ENCODE data around the gene SHISAL1. TPM values are rescaled to one million over a fixed set of nuclear protein-coding genes. Genes with fewer than 3 reads are reported as not detected.

SHISAL1 gene
- total RNA-seq, 1 donor from 2014 or later, result not detected

GRCh38 chr22:44277386-44278135 is 35.2 kb downstream of the SHISAL1 start:
- no peak for DNase-seq

GRCh38 chr22:44276706-44277356 is 35.9 kb downstream of the SHISAL1 start:
- DNase-seq, result no peak

- DNase-seq, result no peak
Measured at GRCh38 chr22:44276041-44276440, 36.7 kb downstream of the SHISAL1 start.

GRCh38 chr22:44275631-44275995 is 37.1 kb downstream of the SHISAL1 start:
- no peak for DNase-seq

- DNase-seq, result no peak
Measured at GRCh38 chr22:44274918-44275630, 37.7 kb downstream of the SHISAL1 start.

- DNase-seq, result no peak
Measured at GRCh38 chr22:44273175-44273574, 39.6 kb downstream of the SHISAL1 start.

GRCh38 chr22:44272401-44272771 is 40.4 kb downstream of the SHISAL1 start:
- no peak for DNase-seq

GRCh38 chr22:44271732-44272400 is 40.9 kb downstream of the SHISAL1 start:
- DNase-seq, result no peak

- DNase-seq, result no peak
Measured at GRCh38 chr22:44271010-44271500, 41.7 kb downstream of the SHISAL1 start.

GRCh38 chr22:44270556-44270880 is 42.2 kb downstream of the SHISAL1 start:
- no peak for DNase-seq

- DNase-seq, result no peak
Measured at GRCh38 chr22:44269757-44270555, 42.8 kb downstream of the SHISAL1 start.

- DNase-seq, result no peak
Measured at GRCh38 chr22:44269117-44269498, 43.6 kb downstream of the SHISAL1 start.

- no peak for DNase-seq
Measured at GRCh38 chr22:44268431-44269116, 44.2 kb downstream of the SHISAL1 start.

- no peak for DNase-seq
Measured at GRCh38 chr22:44267856-44268255, 44.9 kb downstream of the SHISAL1 start.

- DNase-seq, result no peak
Measured at GRCh38 chr22:44266796-44267760, 45.7 kb downstream of the SHISAL1 start.

GRCh38 chr22:44263547-44263946 is 49.2 kb downstream of the SHISAL1 start:
- no peak for DNase-seq

GRCh38 chr22:44261861-44262595 is 50.7 kb downstream of the SHISAL1 start:
- DNase-seq, result no peak

GRCh38 chr22:44261164-44261860 is 51.4 kb downstream of the SHISAL1 start:
- no peak for DNase-seq

Data from dermis blood vessel endothelial cell (primary cell).